Renal pelvis (tissue), 4 donors: ENCODE data around the gene ACD. TPM values are rescaled to one million over a fixed set of nuclear protein-coding genes. Genes with fewer than 3 reads are reported as not detected.

Source experiments
- DNase-seq: peaks from one replicate; pipeline ENCODE4 v3.0.0-alpha.2; 2013
- polyA plus RNA-seq, 3 donors: library from polyadenylated mRNA; unstranded; fragments of 120-200 nt; gene quantifications; one replicate each; pipeline ENCODE4 v1.2.1, GENCODE V29; 2013; ENCODE audit not compliant: insufficient read length in 3 of 3

ACD gene
- polyA plus RNA-seq, 3 donors = 23.7 to 31.6 (median 26.6) TPM

DNA sequence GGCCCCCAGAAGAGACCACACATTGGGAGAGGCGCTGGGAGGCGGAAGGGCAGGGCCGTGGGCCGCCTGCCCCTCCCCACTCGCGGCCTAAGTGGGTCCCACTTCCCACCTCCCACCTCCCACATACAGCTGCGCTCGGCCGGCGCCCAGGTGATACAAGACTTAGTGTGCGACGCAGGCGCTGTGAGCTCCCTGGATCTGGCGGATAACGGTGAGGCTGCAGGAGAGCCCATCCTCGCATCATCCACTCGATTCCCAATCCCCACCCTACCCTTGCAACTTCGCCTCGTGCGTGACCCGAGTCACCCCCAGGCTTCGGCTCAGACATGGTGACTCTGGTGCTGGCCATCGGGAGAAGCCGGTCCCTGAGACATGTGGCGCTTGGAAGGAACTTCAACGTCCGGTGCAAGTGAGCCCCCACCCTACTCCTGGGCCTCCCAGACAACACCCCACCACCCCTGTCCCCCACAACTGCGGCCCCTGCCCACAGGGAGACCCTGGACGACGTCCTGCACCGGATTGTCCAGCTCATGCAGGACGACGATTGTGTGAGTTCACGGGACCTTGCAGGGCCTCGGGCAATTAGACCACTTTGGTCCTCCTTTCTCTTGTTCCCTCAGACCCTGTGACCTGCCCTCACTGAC is 11.2 kb downstream of the ACD start:
- DNase-seq = no peak

DNA sequence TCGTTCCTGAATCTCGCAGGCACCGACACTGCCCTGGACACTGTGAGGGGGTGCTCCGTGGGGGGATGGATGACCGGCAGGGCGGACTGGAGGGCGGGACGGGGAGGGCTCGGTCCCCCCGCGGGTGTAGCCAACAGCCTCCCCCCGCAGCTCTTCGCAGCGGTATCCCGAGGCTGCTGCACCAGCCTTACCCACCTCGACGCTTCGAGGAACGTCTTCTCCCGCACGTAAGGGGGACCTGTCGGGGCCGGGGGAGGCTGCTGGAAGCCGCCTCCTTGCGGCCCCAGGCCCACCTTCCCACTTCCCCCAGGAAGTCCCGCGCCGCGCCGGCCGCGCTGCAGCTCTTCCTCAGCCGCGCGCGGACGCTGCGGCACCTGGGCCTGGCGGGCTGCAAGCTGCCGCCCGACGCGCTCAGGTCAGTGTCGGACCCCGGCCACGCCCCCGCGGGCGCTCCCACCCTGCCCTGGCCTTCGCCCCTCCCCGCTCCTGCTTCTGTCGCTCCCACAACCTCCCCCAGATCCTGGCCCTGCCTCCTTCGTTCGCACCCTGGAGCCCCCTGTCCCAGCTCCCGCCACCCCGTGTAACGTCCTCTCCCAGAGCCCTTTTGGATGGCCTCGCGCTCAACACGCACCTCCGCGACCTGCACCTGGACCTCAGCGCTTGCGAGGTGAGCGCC is 11.8 kb downstream of the ACD start:
- no peak for DNase-seq

DNA sequence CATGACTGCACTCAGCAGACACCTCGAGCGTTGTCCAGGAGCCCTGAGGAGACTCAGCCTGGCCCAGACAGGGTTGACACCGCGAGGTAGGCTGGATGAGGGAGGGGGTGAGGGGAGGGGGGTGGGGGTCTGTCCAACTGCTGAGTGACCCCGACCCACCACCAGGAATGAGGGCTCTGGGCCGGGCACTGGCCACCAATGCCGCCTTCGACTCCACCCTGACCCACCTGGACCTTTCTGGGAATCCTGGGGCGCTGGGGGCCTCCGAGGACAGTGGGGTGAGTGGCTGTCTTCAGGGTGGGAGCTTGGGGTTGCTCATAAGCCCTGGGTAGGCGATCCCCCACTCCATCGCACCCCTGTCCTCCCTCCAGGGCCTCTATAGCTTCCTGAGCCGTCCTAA is 12.4 kb downstream of the ACD start:
- DNase-seq = no peak

DNA sequence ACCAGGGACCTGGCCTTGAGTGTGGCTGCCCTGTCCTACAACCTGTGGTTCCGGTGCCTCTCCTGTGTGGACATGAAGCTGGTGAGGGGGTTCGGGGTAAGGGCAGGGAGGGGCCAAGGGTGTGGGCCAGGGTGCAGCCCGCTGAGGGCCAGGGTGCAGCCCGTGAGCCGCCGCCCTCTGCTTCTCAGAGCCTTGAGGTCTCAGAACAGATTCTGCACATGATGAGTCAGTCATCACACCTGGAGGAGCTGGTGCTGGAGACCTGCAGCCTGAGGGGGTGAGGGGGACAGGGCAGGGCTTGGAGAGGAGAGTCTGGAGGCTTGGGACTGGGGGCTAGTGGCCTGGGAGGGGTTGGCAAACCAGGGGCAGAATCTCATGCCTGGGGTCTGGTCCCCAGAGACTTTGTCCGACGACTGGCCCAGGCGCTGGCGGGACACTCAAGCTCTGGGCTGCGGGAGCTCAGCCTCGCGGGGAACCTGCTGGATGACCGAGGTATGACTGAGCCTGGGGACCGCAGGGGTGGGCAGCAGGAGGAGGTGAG is 12.9 kb downstream of the ACD start:
- DNase-seq = no peak

DNA sequence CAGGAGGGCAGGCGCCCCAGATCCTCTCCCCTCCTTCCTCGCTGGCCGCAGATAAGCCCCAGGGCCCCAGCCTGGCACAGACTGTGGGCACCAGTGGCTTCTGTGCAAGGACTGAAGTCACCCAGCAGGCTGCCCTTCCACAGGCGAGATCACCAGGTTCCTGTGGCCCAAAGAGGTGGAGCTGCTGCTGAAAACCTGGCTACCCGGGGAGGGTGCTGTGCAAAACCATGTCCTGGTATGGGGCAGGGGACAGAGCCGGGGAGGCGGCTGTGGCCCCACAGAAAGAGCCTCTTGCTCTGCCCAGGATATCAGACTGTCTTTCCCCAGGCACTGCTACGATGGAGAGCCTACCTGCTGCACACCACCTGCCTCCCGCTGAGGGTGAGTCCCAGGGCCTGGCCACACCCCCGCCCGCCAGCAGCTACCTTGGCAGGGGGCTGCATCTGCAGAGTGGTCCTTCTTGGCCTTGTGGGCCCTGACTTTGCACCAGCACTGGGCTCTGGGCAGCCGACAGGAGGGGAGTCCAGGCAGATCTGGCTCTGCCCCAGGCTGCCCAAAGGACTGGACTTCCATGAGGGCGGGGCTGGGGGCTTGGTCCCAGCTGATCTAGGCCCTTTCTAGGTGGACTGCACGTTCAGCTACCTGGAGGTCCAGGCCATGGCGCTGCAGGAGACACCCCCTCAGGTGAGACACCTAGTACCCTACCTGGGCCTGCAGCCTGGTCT is 14.5 kb downstream of the ACD start:
- DNase-seq = no peak

DNA sequence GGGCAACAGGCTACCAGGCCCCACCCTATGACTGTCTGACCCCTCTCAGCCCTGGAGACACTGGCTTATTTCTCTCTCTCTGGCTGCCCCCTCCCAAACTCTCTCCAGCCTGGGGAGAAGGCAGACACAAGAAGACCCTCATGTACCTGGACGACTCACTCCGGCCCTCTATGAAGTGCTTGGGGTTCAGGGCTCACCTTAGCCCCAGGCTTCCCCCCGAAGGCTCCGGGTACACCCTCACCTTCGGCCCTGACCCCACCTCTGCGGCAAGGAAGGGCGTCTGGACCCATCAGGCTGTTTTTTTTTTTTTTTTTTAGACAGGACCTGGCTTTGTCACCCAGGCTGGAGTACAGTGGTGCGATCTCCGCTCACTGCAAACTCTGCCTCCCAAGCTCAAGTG is 16.0 kb downstream of the ACD start:
- DNase-seq = no peak

DNA sequence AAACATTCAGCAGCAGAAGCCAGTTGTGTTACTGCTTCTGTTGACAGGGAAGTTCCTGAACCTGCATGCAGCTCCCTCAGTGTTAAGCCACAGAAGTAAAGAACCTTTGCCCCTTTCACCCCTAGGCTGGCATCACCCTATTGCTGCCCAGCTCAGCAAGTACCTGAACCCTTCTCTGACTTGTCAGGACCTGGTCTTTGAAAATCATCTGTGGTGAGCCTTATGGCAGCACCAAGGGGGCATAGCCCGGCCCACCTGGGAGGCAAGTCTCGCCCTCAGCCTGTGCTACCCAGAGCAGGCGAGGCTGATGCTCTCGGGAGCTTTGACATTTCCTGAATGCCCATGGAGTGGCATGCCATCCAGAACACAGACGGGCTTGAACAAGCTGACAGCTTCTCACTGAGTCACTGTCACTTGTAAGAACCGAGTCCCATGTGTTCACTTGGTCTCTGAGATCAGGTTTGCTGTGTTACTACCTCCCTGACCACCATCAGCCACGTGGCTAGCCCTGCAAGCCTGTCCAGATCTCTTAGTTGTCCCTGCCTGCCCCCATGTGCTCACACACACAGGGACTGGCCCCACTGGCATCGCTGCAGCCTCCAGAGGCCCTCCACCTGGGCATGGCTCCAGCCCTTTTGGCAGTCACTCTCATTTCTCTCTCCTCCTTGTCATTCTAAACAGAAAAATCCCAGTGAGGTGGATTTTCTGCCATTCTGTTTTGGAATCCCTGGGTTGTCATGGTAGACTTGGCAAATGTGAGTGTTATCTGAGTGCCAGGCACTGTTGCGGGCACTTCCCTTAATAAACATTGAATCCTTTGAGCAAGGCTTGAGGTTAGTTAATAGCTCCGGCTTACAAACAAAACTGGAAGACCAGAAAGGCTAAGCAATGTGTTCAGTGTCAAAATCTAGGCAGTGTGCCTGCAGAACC is 18.0 kb downstream of the ACD start:
- no peak for DNase-seq

DNA sequence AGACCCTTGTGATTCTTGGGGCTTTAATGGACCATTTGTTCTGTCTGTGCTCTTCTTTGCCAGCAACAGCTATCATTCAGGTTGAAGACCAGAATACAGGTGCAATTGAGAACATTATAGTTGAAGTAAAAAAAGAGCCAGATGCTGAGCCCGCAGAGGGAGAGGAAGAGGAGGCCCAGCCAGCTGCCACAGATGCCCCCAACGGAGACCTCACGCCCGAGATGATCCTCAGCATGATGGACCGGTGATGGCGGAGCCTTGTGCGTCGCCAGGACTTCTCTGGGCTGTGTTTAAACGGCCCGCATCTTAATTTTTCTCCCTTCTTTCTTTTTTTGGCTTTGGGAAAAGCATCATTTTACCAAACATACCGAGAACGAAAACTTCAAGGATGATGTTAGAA is 22.4 kb downstream of the ACD start:
- DNase-seq = no peak

DNA sequence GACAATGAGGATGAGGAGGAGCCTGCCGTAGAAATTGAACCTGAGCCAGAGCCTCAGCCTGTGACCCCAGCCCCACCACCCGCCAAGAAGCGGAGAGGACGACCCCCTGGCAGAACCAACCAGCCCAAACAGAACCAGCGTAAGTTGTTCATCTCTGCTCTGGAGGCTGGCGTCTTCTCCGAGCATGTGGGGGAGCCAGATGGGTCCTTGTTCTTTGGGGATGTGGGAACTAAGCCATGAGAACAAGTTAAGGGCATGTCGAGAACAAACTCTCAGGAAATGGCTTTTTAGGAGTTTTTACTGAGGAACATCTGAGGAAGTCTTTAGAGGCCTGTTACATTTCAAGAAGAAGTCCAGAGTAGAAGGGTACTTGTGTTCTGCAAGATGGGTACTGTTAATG is 23.3 kb downstream of the ACD start:
- DNase-seq = no peak

DNA sequence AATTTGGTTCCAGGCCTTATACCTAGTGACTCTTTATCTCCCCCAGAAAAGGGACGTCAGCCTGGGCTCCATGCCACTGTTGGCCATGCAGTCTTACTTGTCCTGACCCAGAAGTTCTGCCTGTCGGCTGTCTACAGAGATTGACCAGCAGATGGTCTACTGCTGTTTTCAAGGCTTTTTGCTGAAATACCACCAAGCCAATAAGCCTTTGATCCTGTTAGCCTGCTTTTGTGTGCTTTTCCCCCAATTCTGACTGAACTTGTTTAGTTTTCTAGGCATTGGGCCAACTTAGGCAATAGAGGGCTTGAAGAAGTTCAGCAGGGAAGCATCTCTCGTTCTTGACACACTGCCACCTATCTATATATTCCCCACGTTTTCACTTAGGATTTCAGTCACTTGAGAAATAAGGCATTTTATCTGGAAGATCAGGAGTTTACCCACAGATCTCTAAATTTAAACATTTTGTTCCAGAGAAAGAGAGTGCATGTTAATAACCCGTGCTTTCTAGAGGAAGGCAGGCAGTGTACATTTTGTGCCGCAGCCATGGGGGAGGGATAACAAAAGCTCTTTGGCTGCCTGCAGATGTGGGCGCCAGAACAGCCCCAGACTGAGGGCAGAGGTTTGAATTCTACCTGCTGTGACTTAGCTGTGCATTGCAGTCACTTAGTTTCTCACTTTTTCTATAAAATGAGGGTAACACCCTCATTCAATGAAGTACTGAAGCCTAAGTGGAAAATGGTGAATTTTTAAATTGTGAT is 27.5 kb downstream of the ACD start:
- DNase-seq = no peak

DNA sequence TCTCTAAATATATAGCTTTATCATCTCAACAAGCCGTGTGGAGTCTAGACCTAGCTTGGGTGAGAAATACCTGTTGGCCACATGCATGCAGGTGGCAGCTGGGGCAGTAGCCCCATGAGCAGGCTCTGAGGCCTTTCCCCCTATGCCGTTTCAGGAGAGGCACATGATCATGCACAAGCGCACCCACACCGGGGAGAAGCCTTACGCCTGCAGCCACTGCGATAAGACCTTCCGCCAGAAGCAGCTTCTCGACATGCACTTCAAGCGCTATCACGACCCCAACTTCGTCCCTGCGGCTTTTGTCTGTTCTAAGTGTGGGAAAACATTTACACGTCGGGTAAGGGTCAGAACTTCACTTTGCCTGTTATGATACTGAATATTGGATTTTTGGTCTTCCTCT is 31.8 kb downstream of the ACD start:
- no peak for DNase-seq

DNA sequence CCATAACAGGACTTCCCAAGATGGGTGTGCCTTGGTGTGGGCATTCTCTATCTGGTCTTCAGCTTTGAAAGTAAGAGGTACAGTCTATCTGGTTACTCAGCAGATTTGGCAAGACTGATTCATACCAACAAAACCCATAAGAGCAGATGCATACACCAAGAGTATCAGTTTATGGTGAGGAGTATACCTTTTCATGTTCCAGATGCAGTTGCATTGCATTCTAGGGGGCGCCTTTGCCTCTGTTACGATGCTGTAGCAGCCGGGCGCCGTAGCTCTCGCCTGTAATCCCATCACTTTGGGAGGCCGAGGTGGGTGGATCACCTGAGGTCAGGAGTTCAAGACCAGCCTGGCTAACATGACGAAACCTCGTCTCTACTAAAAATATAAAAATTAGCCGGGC is 46.3 kb downstream of the ACD start:
- no peak for DNase-seq

DNA sequence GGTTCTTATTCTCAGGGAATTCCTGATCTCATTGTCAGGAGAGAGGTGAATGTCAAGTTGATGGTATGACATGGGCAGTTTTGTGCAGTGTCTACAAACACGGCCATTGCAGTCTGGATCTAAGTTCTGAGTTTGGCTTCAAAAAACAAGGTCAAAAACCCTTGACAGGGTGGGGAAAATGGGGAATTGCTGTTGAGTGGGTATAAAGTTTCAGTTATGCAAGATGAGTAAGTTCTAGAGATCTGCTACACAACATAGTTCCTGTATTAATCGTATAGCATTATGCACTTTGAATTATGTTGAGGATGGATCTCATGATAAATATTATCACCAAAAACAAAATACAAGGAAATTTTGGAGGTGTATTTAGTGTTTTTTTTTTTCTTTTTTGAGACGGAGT is 51.7 kb downstream of the ACD start:
- no peak for DNase-seq

Other genes starting within 250 kb of the ACD start
- gene ZDHHC1, start 243.8 kb downstream of the ACD start, polyA plus RNA-seq = 10 to 100 TPM; 14.7 to 18.3 (median 15.4) TPM
- gene HSD11B2, start 229.1 kb downstream of the ACD start, polyA plus RNA-seq = 10 to 100 TPM; 44.9 to 77.6 (median 57.3) TPM
- 100 to 1,000 TPM in 1 of 3 donors, 10 to 100 TPM in 2; 81.3 to 100 (median 90.2) TPM for gene ATP6V0D1, start 179.1 kb downstream of the ACD start, polyA plus RNA-seq
- under 1 TPM in 2 of 3 donors, not detected in 1; 0.40 to 0.91 TPM for gene AGRP, start 176.7 kb downstream of the ACD start, polyA plus RNA-seq
- 100 to 1,000 TPM; 135 to 155 (median 147) TPM for gene RIPOR1, start 131.4 kb downstream of the ACD start, polyA plus RNA-seq
- gene CTCF, start 97.7 kb downstream of the ACD start, polyA plus RNA-seq = 10 to 100 TPM; 71.9 to 78.4 (median 75.6) TPM
- gene CARMIL2, start 15.1 kb downstream of the ACD start, polyA plus RNA-seq = 1 to 10 TPM in 2 of 3 donors, under 1 TPM in 1; 0.95 to 2.1 (median 1.3) TPM
- 1 to 10 TPM; 3.5 to 3.9 (median 3.6) TPM for gene PARD6A, start 700 bp upstream of the ACD start, polyA plus RNA-seq
- 10 to 100 TPM; 26.7 to 36.6 (median 29.2) TPM for gene ENKD1, start 6.5 kb upstream of the ACD start, polyA plus RNA-seq
- 1 to 10 TPM; 4.2 to 5.0 (median 4.8) TPM for gene C16orf86, start 6.6 kb upstream of the ACD start, polyA plus RNA-seq
- 10 to 100 TPM; 23.6 to 26.2 (median 24.6) TPM for gene GFOD2, start 59.1 kb upstream of the ACD start, polyA plus RNA-seq
- 10 to 100 TPM; 24.4 to 31.6 (median 30.9) TPM for gene RANBP10, start 146.3 kb upstream of the ACD start, polyA plus RNA-seq
- 1 to 10 TPM; 6.9 to 9.9 (median 8.9) TPM for gene TSNAXIP1, start 146.6 kb upstream of the ACD start, polyA plus RNA-seq
- 10 to 100 TPM; 30.9 to 39.5 (median 33.4) TPM for gene THAP11, start 182.1 kb upstream of the ACD start, polyA plus RNA-seq
- 100 to 1,000 TPM; 122 to 133 (median 127) TPM for gene NUTF2, start 186.7 kb upstream of the ACD start, polyA plus RNA-seq
- 10 to 100 TPM; 52.1 to 59.4 (median 57.7) TPM for gene CENPT, start 187.4 kb upstream of the ACD start, polyA plus RNA-seq
- gene EDC4, start 212.8 kb upstream of the ACD start, polyA plus RNA-seq = 10 to 100 TPM; 91.3 to 99.6 (median 95.2) TPM
- 1 to 10 TPM in 1 of 3 donors, under 1 TPM in 2; 0.51 to 1.8 (median 0.98) TPM for gene NRN1L, start 224.6 kb upstream of the ACD start, polyA plus RNA-seq
- 10 to 100 TPM; 38.0 to 42.6 (median 41.5) TPM for gene PSKH1, start 233.0 kb upstream of the ACD start, polyA plus RNA-seq